WTC11 (cell line): Measurements from ENCODE around the gene RBFOX2.

Source experiments
- CBFB ChIP-seq: sonication (generic); formaldehyde crosslinking; IDR thresholded peaks from 2 replicates; pipeline ENCODE4 v1.8.1; 2022; ENCODE audit warnings: mild to moderate bottlenecking, low read depth, missing genetic modification reagents
- CTCF ChIP-seq: fragments of 200-600 bp; IDR thresholded peaks from 2 replicates; pipeline ENCODE4 v1.8.0; 2022; ENCODE audit warnings: antibody characterized with exemption
- E2F4 ChIP-seq: sonication (generic); formaldehyde crosslinking; IDR thresholded peaks from 2 replicates; pipeline ENCODE4 v1.8.1; 2022; ENCODE audit warnings: low read depth, mild to moderate bottlenecking, moderate library complexity, missing genetic modification reagents, borderline replicate concordance
- E2F5 ChIP-seq: sonication (generic); formaldehyde crosslinking; IDR thresholded peaks from 2 replicates; pipeline ENCODE4 v1.8.1; 2022; ENCODE audit warnings: mild to moderate bottlenecking, moderate library complexity, missing genetic modification reagents
- FOXP4 ChIP-seq: sonication (generic); formaldehyde crosslinking; IDR thresholded peaks from 2 replicates; pipeline ENCODE4 v1.8.0; 2022; ENCODE audit warnings: mild to moderate bottlenecking, missing genetic modification reagents
- JUN ChIP-seq: sonication (generic); formaldehyde crosslinking; IDR thresholded peaks from 2 replicates; pipeline ENCODE4 v1.8.0; 2023; ENCODE audit warnings: mild to moderate bottlenecking, missing genetic modification reagents
- MLX ChIP-seq: sonication (generic); formaldehyde crosslinking; IDR thresholded peaks from 2 replicates; pipeline ENCODE4 v1.8.1; 2023; ENCODE audit warnings: mild to moderate bottlenecking, missing genetic modification reagents, moderate library complexity
- TCF7 ChIP-seq: sonication (generic); formaldehyde crosslinking; IDR thresholded peaks from 2 replicates; pipeline ENCODE4 v1.8.0; 2022; ENCODE audit warnings: mild to moderate bottlenecking, low read depth, missing genetic modification reagents, moderate library complexity
- TEAD1 ChIP-seq: sonication (generic); formaldehyde crosslinking; IDR thresholded peaks from 2 replicates; pipeline ENCODE4 v1.8.0; 2022; ENCODE audit warnings: mild to moderate bottlenecking, missing genetic modification reagents
- ZBTB21 ChIP-seq: sonication (generic); formaldehyde crosslinking; IDR thresholded peaks from 2 replicates; pipeline ENCODE4 v1.8.1; 2023; ENCODE audit warnings: mild to moderate bottlenecking, missing genetic modification reagents, borderline replicate concordance
- ZNF138 ChIP-seq: sonication (generic); formaldehyde crosslinking; conservative IDR thresholded peaks from 2 replicates; pipeline ENCODE4 v1.8.1; 2022; ENCODE audit warnings: mild to moderate bottlenecking, moderate library complexity, missing genetic modification reagents
- ZNF317 ChIP-seq: sonication (generic); formaldehyde crosslinking; IDR thresholded peaks from 2 replicates; pipeline ENCODE4 v1.8.1; 2023; ENCODE audit warnings: low read depth, mild to moderate bottlenecking, moderate library complexity, missing genetic modification reagents, borderline replicate concordance

- TF ChIP-seq TEAD1, result no peak
- TF ChIP-seq CTCF, result no peak
- no peak for TF ChIP-seq ZNF138 (CRISPR knock-in tag)
- no peak for TF ChIP-seq JUN (CRISPR knock-in tag)
- no peak for TF ChIP-seq ZNF317 (CRISPR knock-in tag)
- TF ChIP-seq TCF7 (CRISPR knock-in tag), result no peak
- TF ChIP-seq MLX (CRISPR knock-in tag), result no peak
- TF ChIP-seq E2F4 (CRISPR knock-in tag), result no peak
- TF ChIP-seq ZBTB21 (CRISPR knock-in tag), result no peak
- no peak for TF ChIP-seq CBFB (CRISPR knock-in tag)
- TF ChIP-seq E2F5 (CRISPR knock-in tag), result no peak
- TF ChIP-seq FOXP4, result no peak
Measured at GRCh38 chr22:35912658-35913057, 116.0 kb downstream of the RBFOX2 start.
